PC-9 (cell line): ENCODE data around the gene ACP4. TPM values are rescaled to one million over a fixed set of nuclear protein-coding genes. Genes with fewer than 3 reads are reported as not detected.
A peak's percentile ranks its signal among the peaks of the same experiment; 100 is the strongest.

Source experiments
- BruUV-seq: library from RNA; stranded (reverse); fragments of 400-500 nt; replicated peaks from 2 replicates; lab custom pipeline; 2021; lab: Mats Ljungman, UMichigan
- CTCF ChIA-PET: fragments of 300-600 bp; sonication (Branson Sonifier 250); formaldehyde crosslinking; loops from one replicate; lab custom pipeline; 2022; ENCODE audit warnings: antibody characterized with exemption; lab: Charles Lee
- POLR2A ChIA-PET: fragments of 300-600 bp; sonication (Branson Sonifier 250); formaldehyde crosslinking; loops from one replicate; lab custom pipeline; 2022; ENCODE audit warnings: antibody characterized with exemption; ENCODE audit not compliant: unreplicated experiment; lab: Charles Lee
- DNase-seq, 2 experiments: peaks; one replicate each; pipeline versions ENCODE4 v3.0.0 to v3.0.0-alpha.2; 2015 to 2022; ENCODE audit warnings: mixed read lengths in 1 of 2
- H2AFZ ChIP-seq: fragments of 200-600 bp; sonication (generic); 2 replicates; pipeline ENCODE4 v1.8.1; 2017; ENCODE audit warnings: antibody characterized with exemption
- H3F3A ChIP-seq: fragments of 200-600 bp; sonication (generic); 2 replicates; pipeline ENCODE4 v1.8.1; 2017; ENCODE audit warnings: antibody characterized with exemption, mild to moderate bottlenecking, low read depth; ENCODE audit not compliant: insufficient read depth
- H3K27ac ChIP-seq: fragments of 200-600 bp; sonication (generic); 2 replicates; pipeline ENCODE4 v1.6.1; 2016; ENCODE audit warnings: mixed run types
- H3K27me3 ChIP-seq: fragments of 200-600 bp; sonication (generic); 2 replicates; pipeline ENCODE4 v1.6.1; 2016; ENCODE audit warnings: low read depth, mixed run types; ENCODE audit not compliant: insufficient read depth
- H3K36me3 ChIP-seq: fragments of 200-600 bp; sonication (generic); 2 replicates; pipeline ENCODE4 v1.6.1; 2016; ENCODE audit warnings: low read depth, mixed run types
- H3K4me1 ChIP-seq: fragments of 200-600 bp; sonication (generic); replicated peaks from 2 replicates; pipeline ENCODE4 v1.6.1; 2016; ENCODE audit warnings: mixed run types; ENCODE audit not compliant: insufficient read depth
- H3K4me2 ChIP-seq: fragments of 200-600 bp; sonication (generic); 2 replicates; pipeline ENCODE4 v1.6.1; 2017; ENCODE audit warnings: mixed run types
- H3K4me3 ChIP-seq: fragments of 200-600 bp; sonication (generic); 2 replicates; pipeline ENCODE4 v1.6.1; 2016; ENCODE audit warnings: mixed run types
- H3K79me2 ChIP-seq: fragments of 200-600 bp; sonication (generic); 2 replicates; pipeline ENCODE4 v1.6.1; 2017; ENCODE audit warnings: low read depth, mixed run types
- H3K9me2 ChIP-seq: fragments of 200-600 bp; sonication (generic); 2 replicates; pipeline ENCODE4 v1.8.1; 2017; ENCODE audit warnings: mild to moderate bottlenecking; ENCODE audit not compliant: insufficient read depth
- H3K9me3 ChIP-seq: fragments of 200-600 bp; sonication (generic); 2 replicates; pipeline ENCODE4 v1.8.1; 2016; ENCODE audit warnings: low read depth; ENCODE audit not compliant: insufficient read depth
- H4K20me1 ChIP-seq: fragments of 200-600 bp; sonication (generic); 2 replicates; pipeline ENCODE4 v1.8.1; 2017; ENCODE audit not compliant: insufficient read depth
- EZH2 ChIP-seq: fragments of 200-600 bp; sonication (generic); IDR thresholded peaks from 2 replicates; pipeline ENCODE4 v1.8.0; 2017; ENCODE audit warnings: antibody characterized with exemption, low read depth
- intact Hi-C: fragments of 100-400 bp; cut with micrococcal nuclease; formaldehyde crosslinking; loops from one replicate; pipeline ENCODE4 v1.10.0; 2022; ENCODE audit not compliant: unreplicated experiment
- total RNA-seq: library from RNA; stranded (reverse); gene quantifications from 2 replicates; pipeline ENCODE4 v1.2.3, GENCODE V29; 2021
- TF ChIP-seq, protein P1 (sequence below): fragments of 200-600 bp; sonication (generic); conservative IDR thresholded peaks from 2 replicates; pipeline ENCODE4 v1.6.1; 2017; ENCODE audit warnings: mixed run types, antibody characterized with exemption, mild to moderate bottlenecking, moderate library complexity

ACP4 gene
- total RNA-seq, 1 experiment from 2014 or later: not detected

DNA sequence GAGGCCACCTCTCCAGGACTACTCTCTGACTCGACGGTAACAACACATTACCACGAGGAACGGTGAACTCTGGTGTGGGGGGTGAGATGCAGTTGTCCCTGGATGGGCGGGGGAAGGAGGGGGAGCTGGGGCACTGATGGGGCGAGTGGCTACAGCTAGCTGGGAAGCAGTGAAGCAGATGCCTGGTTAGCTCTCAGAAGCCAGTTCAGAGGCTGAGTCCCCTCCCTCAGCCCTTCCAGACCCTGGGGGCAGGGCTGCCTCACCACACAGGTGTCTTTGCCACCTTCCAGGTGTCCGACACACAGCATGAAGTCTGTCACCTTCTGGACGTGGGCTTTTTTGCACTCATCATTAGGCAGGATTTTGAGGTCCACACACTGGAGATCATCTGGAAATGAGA, 29.4 kb downstream of the ACP4 start:
- Histone ChIP-seq H3K4me2 (no peak overlapping the region), H3K27me3 (peaks cover 98% of the 10 kb centered on the region), H3K9me3 (no peaks in the 10 kb centered on the region), H3K4me3 (no peak overlapping the region), H3F3A (no peaks in the 10 kb centered on the region), H3K79me2 (no peaks in the 10 kb centered on the region), H3K4me1 (no peaks in the 10 kb centered on the region), H4K20me1 (no peaks in the 10 kb centered on the region), H2AFZ (no peak overlapping the region), H3K36me3 (no peaks in the 10 kb centered on the region), H3K9me2 (no peaks in the 10 kb centered on the region), H3K27ac (no peak overlapping the region)
- POLR2A ChIA-PET: no interaction called here
- CTCF ChIA-PET: no interaction called here
- no TSS peak for BruUV-seq
- no peak for DNase-seq
- TF ChIP-seq, protein P1, sequence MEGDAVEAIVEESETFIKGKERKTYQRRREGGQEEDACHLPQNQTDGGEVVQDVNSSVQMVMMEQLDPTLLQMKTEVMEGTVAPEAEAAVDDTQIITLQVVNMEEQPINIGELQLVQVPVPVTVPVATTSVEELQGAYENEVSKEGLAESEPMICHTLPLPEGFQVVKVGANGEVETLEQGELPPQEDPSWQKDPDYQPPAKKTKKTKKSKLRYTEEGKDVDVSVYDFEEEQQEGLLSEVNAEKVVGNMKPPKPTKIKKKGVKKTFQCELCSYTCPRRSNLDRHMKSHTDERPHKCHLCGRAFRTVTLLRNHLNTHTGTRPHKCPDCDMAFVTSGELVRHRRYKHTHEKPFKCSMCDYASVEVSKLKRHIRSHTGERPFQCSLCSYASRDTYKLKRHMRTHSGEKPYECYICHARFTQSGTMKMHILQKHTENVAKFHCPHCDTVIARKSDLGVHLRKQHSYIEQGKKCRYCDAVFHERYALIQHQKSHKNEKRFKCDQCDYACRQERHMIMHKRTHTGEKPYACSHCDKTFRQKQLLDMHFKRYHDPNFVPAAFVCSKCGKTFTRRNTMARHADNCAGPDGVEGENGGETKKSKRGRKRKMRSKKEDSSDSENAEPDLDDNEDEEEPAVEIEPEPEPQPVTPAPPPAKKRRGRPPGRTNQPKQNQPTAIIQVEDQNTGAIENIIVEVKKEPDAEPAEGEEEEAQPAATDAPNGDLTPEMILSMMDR: no peak
- TF ChIP-seq EZH2: no peak
- intact Hi-C loops: no loop called here

DNA sequence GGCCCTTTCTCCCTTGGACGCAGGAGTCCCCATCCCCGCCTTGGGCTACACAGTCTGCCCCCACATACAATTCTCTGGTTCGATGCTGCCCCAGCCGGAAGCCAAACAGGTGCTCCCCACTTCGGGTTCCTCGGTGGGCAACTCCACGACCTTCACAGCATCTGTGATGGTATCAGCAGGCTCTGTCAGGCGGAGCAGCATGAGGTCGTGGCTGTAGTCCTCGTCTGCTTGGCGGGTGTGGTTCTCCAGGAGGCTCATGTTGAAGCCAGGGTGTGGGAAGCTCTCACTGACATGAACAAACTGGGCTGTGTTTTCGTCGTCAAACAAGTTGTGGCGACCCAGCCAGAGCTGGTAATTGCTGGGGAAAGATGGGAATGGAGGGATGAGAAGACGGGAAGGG, 29.9 kb downstream of the ACP4 start:
- Histone ChIP-seq H3K27me3 (peaks cover 98% of the 10 kb centered on the region), H3K4me2 (peak overlapping the region; percentile 36; the same call in 1 of the 2 replicates), H3K9me3 (no peaks in the 10 kb centered on the region), H3K4me3 (no peak overlapping the region), H4K20me1 (no peaks in the 10 kb centered on the region), H3K79me2 (no peaks in the 10 kb centered on the region), H3K36me3 (no peaks in the 10 kb centered on the region), H2AFZ (no peak overlapping the region), H3K4me1 (no peaks in the 10 kb centered on the region), H3K9me2 (no peaks in the 10 kb centered on the region), H3F3A (no peaks in the 10 kb centered on the region), H3K27ac (no peak overlapping the region)
- ChIA-PET CTCF (no interaction called here), POLR2A (no interaction called here)
- no TSS peak for BruUV-seq
- TF ChIP-seq EZH2: peak; percentile 80; the same call in 1 of the 2 replicates
- TF ChIP-seq, protein P1: no peak
- no peak for DNase-seq
- intact Hi-C loops: no loop called here

DNA sequence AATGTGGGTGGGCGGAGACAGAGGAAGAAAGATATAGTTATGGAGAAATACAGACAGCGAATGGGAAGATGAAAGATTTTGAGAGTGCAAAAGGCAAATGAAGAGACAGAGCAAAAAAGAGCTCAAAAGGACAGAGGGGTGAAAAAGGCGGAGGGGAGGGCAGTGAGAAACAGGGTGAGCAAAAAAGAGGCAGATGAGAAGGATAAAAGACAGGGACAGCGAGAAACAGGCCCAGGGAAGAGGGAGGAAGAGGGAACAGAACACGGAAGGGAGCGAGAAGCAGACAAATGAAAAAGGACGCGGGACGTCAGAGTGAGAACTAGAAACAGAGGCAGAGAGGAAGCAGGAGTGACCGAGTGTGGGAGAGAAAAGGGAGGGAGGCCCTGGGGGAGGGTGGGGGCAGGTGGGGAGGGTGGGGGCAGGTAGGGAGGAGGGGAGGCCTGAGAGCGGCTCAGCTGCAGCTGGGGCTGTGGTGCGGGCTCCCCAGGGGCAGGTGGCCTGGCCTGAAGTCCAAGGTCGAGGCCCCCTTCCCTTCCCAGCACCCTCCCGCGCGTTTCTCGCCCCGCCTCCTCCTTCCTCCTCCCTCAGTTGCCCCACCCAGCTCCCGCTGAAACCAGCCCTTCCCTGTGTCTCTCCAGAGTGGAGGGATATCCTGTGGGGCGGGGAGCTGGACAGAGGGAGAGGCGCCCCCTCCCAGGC, 30.5 kb downstream of the ACP4 start:
- Histone ChIP-seq H3K79me2 (no peaks in the 10 kb centered on the region), H3K4me3 (no peak overlapping the region), H3K4me2 (peak overlapping the region; percentile 36), H3K9me3 (no peaks in the 10 kb centered on the region), H4K20me1 (no peaks in the 10 kb centered on the region), H3K4me1 (no peaks in the 10 kb centered on the region), H2AFZ (no peak overlapping the region), H3F3A (no peaks in the 10 kb centered on the region), H3K27me3 (peaks cover 98% of the 10 kb centered on the region), H3K36me3 (no peaks in the 10 kb centered on the region), H3K9me2 (no peaks in the 10 kb centered on the region), H3K27ac (no peak overlapping the region)
- CTCF ChIA-PET: no interaction called here
- POLR2A ChIA-PET: no interaction called here
- no TSS peak for BruUV-seq
- no peak for DNase-seq
- intact Hi-C loops: no loop called here
- no peak for TF ChIP-seq EZH2
- TF ChIP-seq, protein P1: no peak
